Measurements from ENCODE around the gene THOC6. TPM values are rescaled to one million over a fixed set of nuclear protein-coding genes. Genes with fewer than 3 reads are reported as not detected.
A peak's percentile ranks its signal among the peaks of the same experiment; 100 is the strongest.

Gene THOC6
- total RNA-seq, 1 donor from 2014 or later = 68.0 TPM

- no peak for TF ChIP-seq CTCF (conservative IDR thresholded peaks at IDR 0.05)
Observed at GRCh38 chr16:2977440-2977839, 46.4 kb upstream of the THOC6 start.

GRCh38 chr16:2979669-2980226 is 44.1 kb upstream of the THOC6 start:
- peaks cover 15% of the 10 kb centered on the region for H3K27me3 Mint-ChIP-seq (ENCODE audit: low read depth)
- H3K9me3 Mint-ChIP-seq = no peaks in the 10 kb centered on the region
- DNase-seq (ENCODE audit: low read depth, low spot score) = no peak
- TF ChIP-seq CTCF (conservative IDR thresholded peaks at IDR 0.05) = no peak
- no peaks in the 10 kb centered on the region for H3K36me3 Mint-ChIP-seq (ENCODE audit: low read depth)
- H3K27ac Mint-ChIP-seq (ENCODE audit: unreplicated experiment) = peak overlapping the region; percentile 71
- H3K4me1 Mint-ChIP-seq = peaks cover 23% of the 10 kb centered on the region
- H3K4me3 Mint-ChIP-seq = peak overlapping the region; percentile 88

More at GRCh38 chr16:2977440-2977839, 46.4 kb upstream of the THOC6 start:
- no peak overlapping the region for H3K27ac Mint-ChIP-seq (ENCODE audit: unreplicated experiment)
- H3K4me1 Mint-ChIP-seq = peaks cover 23% of the 10 kb centered on the region
- no peaks in the 10 kb centered on the region for H3K9me3 Mint-ChIP-seq
- H3K27me3 Mint-ChIP-seq (ENCODE audit: low read depth) = peaks cover 12% of the 10 kb centered on the region
- H3K36me3 Mint-ChIP-seq (ENCODE audit: low read depth) = no peaks in the 10 kb centered on the region
- peak overlapping the region; percentile 84 for H3K4me3 Mint-ChIP-seq
- no peak for DNase-seq (ENCODE audit: low read depth, low spot score)

GRCh38 chr16:2980227-2981176 is 43.3 kb upstream of the THOC6 start, which contains the start of gene PKMYT1:
TSS of gene PKMYT1 (minus strand) at chr16:2980446. CDS start at chr16:2979657, 789 bp downstream.
- Mint-ChIP-seq H3K4me1 (peaks cover 23% of the 10 kb centered on the region), H3K4me3 (peak within 1 kb of the TSS; percentile 88), H3K27me3 (ENCODE audit: low read depth) (peaks cover 15% of the 10 kb centered on the region), H3K9me3 (no peaks in the 10 kb centered on the region), H3K27ac (ENCODE audit: unreplicated experiment) (peak within 1 kb of the TSS; percentile 71), H3K36me3 (ENCODE audit: low read depth) (no peaks in the 10 kb centered on the region)
- peak; percentile 89 for DNase-seq (ENCODE audit: low read depth, low spot score)
- no peak for TF ChIP-seq CTCF (conservative IDR thresholded peaks at IDR 0.05)

- TF ChIP-seq CTCF (conservative IDR thresholded peaks at IDR 0.05) = no peak
- Mint-ChIP-seq H3K9me3 (no peaks in the 10 kb centered on the region), H3K36me3 (ENCODE audit: low read depth) (no peaks in the 10 kb centered on the region), H3K4me1 (peaks cover 23% of the 10 kb centered on the region), H3K27me3 (ENCODE audit: low read depth) (peaks cover 15% of the 10 kb centered on the region), H3K27ac (ENCODE audit: unreplicated experiment) (peak overlapping the region; percentile 62), H3K4me3 (peak overlapping the region; percentile 83)
- no peak for DNase-seq (ENCODE audit: low read depth, low spot score)
Observed at GRCh38 chr16:2981177-2981898, 42.5 kb upstream of the THOC6 start.

GRCh38 chr16:2981899-2982250 is 42.0 kb upstream of the THOC6 start:
- Mint-ChIP-seq H3K9me3 (no peaks in the 10 kb centered on the region), H3K27me3 (ENCODE audit: low read depth) (peaks cover 15% of the 10 kb centered on the region), H3K4me1 (peaks cover 22% of the 10 kb centered on the region), H3K36me3 (ENCODE audit: low read depth) (no peaks in the 10 kb centered on the region), H3K4me3 (peak overlapping the region; percentile 83), H3K27ac (ENCODE audit: unreplicated experiment) (no peak overlapping the region)
- DNase-seq (ENCODE audit: low read depth, low spot score) = no peak
- TF ChIP-seq CTCF (conservative IDR thresholded peaks at IDR 0.05) = no peak
